Transverse colon (tissue), 3 donors: Measurements from ENCODE around the gene HTT.

Experiments used
- EP300 ChIP-seq: sonication (generic); formaldehyde crosslinking; IDR thresholded peaks from one replicate; pipeline ENCODE4 v1.6.1; 2017; ENCODE audit warnings: antibody characterized with exemption, low read depth
- TF ChIP-seq, protein P1 (sequence below), 5 experiments: fragments of 200-600 bp in 3 of 5; fragments of 450-650 bp in 2 of 5; sonication (generic) in 3 of 5; IDR thresholded peaks; 1 replicate in 2 of 5; 2 replicates in 3 of 5; pipeline ENCODE4 v1.5.1; 2016 to 2017; ENCODE audit warnings: antibody characterized with exemption in 5 of 5, inconsistent platforms in 3 of 5, mild to moderate bottlenecking in 2 of 5, moderate library complexity in 1 of 5

DNA sequence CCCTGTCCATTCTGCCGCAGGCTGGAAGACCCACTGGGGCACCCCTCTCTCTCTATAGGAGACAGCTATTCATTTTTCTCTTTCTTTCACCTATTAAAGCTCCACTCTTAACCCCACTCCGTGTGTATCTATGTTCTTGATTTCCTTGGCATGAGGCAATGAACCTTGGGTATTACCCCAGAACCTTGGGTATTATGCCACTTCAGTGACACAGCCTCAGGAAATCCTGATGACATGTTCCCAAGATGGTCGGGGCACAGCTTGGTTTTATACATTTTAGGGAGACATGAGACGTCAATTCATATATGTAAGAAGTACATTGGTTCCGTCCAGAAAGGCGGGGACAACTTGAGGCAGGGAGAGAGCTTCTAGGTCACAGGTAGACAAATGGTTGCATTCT is 13.5 kb upstream of the HTT start:
- no peak for TF ChIP-seq EP300
- TF ChIP-seq, protein P1, sequence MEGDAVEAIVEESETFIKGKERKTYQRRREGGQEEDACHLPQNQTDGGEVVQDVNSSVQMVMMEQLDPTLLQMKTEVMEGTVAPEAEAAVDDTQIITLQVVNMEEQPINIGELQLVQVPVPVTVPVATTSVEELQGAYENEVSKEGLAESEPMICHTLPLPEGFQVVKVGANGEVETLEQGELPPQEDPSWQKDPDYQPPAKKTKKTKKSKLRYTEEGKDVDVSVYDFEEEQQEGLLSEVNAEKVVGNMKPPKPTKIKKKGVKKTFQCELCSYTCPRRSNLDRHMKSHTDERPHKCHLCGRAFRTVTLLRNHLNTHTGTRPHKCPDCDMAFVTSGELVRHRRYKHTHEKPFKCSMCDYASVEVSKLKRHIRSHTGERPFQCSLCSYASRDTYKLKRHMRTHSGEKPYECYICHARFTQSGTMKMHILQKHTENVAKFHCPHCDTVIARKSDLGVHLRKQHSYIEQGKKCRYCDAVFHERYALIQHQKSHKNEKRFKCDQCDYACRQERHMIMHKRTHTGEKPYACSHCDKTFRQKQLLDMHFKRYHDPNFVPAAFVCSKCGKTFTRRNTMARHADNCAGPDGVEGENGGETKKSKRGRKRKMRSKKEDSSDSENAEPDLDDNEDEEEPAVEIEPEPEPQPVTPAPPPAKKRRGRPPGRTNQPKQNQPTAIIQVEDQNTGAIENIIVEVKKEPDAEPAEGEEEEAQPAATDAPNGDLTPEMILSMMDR (IDR thresholded peaks at IDR 0.05) = no peak
